Spleen (tissue), 7 donors: ENCODE measurements around the gene POU3F2.

Experiments used
- CTCF ChIP-seq, 11 experiments: fragments of 200-600 bp in 7 of 11; fragments of 450-650 bp in 4 of 11; sonication (generic) in 4 of 11; IDR thresholded peaks in 8 of 11; conservative IDR thresholded peaks in 3 of 11; 1 replicate in 7 of 11; 2 replicates in 4 of 11; pipeline versions ENCODE4 v1.4.0 to v1.8.0; 2016 to 2021; ENCODE audit warnings: antibody characterized with exemption in 11 of 11, inconsistent platforms in 4 of 11, mild to moderate bottlenecking in 1 of 11
- POLR2A ChIP-seq, 3 donors: fragments of 450-650 bp; IDR thresholded peaks; one replicate each; pipeline ENCODE4 v1.5.1; 2017; ENCODE audit warnings: antibody characterized with exemption in 3 of 3, mild to moderate bottlenecking in 1 of 3
- POLR2AphosphoS5 ChIP-seq, 3 donors: sonication (generic); formaldehyde crosslinking; IDR thresholded peaks; one replicate each; pipeline ENCODE4 v1.5.1; 2017; ENCODE audit warnings: antibody characterized with exemption in 3 of 3
- donor health status: DM: no; HTN: no; CAD: no; lungs with moderate emphysema.
- donor health status: DM: no; HTN: no; CAD: no.
- donor health status: DM: no; HTN: no; CAD: no.

GRCh38 chr6:98845211-98846020 lies 11.0 kb downstream of the POU3F2 start:
- TF ChIP-seq CTCF (IDR thresholded peaks at IDR 0.05 in 8 of 11, conservative IDR thresholded peaks at IDR 0.05 in 3 of 11) (peak; percentile 48 to 77 (median 73)), POLR2AphosphoS5 (IDR thresholded peaks at IDR 0.05) (no peak), POLR2A (IDR thresholded peaks at IDR 0.05) (no peak)
